LNCAP (cell line): ENCODE measurements around the gene FEM1B.

Experiments
- TF ChIP-seq, protein P1 (sequence below): fragments of 450-650 bp; IDR thresholded peaks from 2 replicates; pipeline ENCODE4 v1.5.1; 2017; ENCODE audit warnings: mild to moderate bottlenecking

FEM1B gene

DNA sequence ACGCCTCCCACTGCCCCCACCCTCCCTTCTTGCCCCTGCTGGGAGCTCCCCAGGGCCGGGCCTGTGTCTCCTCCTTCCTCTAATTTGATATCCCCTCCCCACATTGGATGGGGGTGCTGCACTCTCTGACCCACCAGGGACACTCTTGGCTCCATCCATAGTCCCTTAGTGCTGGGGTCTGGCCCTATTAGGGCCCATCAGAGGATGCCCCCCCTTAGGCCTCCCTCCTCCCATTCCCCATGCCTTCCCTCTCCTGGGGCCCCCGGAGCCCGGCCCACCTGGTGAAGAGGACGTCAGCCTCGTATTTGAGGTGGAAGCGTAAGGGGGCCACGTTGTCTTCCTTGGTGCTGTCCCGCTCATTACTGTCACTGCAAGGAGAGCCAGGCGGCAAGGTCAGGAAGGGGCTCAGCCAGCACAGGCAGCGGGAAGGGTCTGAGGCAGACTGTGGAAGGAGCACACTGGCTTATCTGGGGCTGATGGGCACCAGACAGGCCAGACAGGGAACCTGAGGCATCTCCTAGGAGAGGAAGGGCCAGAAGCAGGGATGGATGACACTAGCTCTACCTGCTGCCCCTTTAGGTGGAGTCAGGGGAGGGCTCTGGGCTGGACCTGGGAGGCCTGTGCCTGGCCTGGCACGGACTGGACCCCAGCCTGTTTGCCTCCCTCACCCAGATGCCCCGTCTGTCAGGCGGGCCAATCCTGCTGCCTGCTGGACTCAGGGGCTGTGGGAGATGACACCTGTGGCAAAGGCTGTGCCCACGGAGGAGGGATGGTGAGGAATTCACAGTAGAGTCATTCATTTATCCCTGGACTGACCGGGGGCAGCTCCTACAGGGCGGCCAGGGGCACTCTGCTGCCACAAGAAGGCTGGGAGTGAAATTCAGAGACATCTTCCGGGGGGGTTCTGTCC, 36.2 kb downstream of the FEM1B start:
- TF ChIP-seq, protein P1, sequence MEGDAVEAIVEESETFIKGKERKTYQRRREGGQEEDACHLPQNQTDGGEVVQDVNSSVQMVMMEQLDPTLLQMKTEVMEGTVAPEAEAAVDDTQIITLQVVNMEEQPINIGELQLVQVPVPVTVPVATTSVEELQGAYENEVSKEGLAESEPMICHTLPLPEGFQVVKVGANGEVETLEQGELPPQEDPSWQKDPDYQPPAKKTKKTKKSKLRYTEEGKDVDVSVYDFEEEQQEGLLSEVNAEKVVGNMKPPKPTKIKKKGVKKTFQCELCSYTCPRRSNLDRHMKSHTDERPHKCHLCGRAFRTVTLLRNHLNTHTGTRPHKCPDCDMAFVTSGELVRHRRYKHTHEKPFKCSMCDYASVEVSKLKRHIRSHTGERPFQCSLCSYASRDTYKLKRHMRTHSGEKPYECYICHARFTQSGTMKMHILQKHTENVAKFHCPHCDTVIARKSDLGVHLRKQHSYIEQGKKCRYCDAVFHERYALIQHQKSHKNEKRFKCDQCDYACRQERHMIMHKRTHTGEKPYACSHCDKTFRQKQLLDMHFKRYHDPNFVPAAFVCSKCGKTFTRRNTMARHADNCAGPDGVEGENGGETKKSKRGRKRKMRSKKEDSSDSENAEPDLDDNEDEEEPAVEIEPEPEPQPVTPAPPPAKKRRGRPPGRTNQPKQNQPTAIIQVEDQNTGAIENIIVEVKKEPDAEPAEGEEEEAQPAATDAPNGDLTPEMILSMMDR: no peak

- TF ChIP-seq, protein P1: no peak
Measured at GRCh38 chr15:68314563-68314962, 37.0 kb downstream of the FEM1B start.

GRCh38 chr15:68315035-68315434, 37.5 kb downstream of the FEM1B start:
- TF ChIP-seq, protein P1: no peak

DNA sequence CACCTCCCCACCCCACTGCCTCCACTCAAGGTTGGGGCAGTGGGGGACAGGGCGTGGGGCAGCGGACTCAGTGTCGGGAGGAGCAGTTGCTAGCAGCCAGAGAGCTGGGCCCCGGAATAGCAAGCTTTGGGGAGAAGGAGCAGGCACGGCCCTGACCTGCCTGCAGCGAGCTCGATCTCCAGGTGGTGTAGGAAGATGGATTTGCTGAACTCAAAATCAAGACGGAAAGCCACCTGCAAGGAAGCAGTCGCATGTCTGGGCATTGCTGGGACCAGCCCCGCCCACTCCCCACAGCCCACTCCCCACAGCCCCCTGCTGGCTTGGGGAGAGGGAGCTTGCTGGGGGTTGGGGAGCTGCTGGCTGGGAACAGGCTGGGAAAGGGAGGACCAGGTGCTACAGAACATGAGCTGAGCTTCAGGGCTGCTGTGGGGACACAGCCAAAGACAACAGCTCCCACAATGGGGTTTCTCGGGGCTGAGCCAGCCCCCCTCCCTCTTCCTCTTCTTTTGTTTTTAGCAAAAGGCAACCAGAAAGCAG, 38.0 kb downstream of the FEM1B start:
- TF ChIP-seq, protein P1: no peak

DNA sequence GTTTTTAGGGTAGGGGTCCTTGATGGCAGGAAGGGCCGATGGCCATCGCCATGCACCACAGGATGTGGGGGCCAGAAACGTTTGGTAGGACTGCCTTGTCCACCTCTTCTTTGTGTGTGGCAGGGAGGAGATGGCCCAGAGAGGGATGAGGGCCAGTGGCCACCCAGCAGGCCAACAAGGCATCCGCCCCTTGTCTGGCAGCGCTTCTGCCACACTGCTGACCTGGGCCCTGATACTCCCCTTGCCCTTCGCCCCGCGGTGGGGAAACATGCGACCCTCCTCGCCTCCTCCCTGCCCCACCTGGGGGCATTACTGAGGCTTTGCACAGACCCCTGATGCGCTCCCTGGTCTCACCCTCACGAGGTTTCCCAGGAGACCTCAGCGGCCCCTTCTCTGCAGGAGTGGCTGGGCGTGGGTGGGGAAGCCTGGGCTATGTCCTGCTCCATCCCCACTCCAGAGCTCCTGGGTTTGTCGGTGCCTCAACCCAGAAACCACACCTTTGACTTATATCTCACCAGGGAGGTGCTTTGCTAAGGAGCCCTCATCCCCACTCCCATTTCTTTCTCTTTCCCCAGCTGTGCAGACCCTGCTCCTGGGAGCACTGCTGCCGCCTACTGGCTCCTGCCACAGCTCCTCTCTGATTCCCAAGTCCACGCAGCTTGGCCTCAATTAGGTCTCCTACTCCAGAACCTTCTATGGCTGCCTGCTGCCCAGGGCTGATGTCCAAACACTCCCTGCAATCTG, 38.7 kb downstream of the FEM1B start:
- TF ChIP-seq, protein P1: peak; percentile 50

- TF ChIP-seq, protein P1: no peak
Measured at GRCh38 chr15:68317281-68318007, 39.9 kb downstream of the FEM1B start.
